ENCODE results near the gene FUNDC1.

FUNDC1 gene

DNA sequence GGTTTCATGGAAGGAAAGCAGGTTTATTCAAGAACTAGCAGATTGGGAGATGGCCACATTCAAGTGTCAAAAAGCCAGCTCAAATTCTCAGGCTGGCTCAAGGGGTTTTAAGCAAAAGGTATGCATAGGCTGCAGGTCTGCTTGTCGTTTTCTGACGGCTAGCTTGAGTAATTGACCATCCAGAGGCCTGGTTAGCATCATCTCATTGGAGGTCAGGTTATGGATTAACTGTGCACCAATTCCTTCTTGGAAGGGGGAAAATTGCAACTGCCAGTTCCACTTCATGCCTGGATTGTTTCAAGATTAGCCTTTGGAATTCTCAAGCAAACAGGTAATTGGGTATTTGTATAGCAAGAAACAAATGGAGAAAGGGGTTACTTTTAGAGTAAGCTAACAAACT is 62.1 kb downstream of the FUNDC1 start:
- Histone ChIP-seq H3K36me3 (replicated peaks; ENCODE audit: low read depth, low read length) (no peaks in the 10 kb centered on the region), H3K4me3 (ENCODE audit: low read length) (no peak overlapping the region), H3K27me3 (ENCODE audit: low read depth, low read length) (no peaks in the 10 kb centered on the region), H2AFZ (ENCODE audit: low read depth, low read length) (no peak overlapping the region), H3K27ac (ENCODE audit: low read length) (no peak overlapping the region), H3K4me1 (ENCODE audit: low read length) (no peaks in the 10 kb centered on the region), H3K9me3 (ENCODE audit: insufficient read depth, low read length) (no peaks in the 10 kb centered on the region), H4K20me1 (ENCODE audit: insufficient read depth, low read length) (no peaks in the 10 kb centered on the region), H3K9ac (ENCODE audit: low read length) (no peak overlapping the region), H3K4me2 (ENCODE audit: low read length) (no peak overlapping the region), H3K79me2 (ENCODE audit: low read length) (no peaks in the 10 kb centered on the region)
- TF ChIP-seq, protein P1, sequence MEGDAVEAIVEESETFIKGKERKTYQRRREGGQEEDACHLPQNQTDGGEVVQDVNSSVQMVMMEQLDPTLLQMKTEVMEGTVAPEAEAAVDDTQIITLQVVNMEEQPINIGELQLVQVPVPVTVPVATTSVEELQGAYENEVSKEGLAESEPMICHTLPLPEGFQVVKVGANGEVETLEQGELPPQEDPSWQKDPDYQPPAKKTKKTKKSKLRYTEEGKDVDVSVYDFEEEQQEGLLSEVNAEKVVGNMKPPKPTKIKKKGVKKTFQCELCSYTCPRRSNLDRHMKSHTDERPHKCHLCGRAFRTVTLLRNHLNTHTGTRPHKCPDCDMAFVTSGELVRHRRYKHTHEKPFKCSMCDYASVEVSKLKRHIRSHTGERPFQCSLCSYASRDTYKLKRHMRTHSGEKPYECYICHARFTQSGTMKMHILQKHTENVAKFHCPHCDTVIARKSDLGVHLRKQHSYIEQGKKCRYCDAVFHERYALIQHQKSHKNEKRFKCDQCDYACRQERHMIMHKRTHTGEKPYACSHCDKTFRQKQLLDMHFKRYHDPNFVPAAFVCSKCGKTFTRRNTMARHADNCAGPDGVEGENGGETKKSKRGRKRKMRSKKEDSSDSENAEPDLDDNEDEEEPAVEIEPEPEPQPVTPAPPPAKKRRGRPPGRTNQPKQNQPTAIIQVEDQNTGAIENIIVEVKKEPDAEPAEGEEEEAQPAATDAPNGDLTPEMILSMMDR (IDR thresholded peaks at IDR 0.05; ENCODE audit: low read depth, low read length): no peak
- TF ChIP-seq EZH2phosphoT487 (IDR thresholded peaks at IDR 0.05; ENCODE audit: low read depth): no peak

- Histone ChIP-seq H3K9ac (ENCODE audit: low read length) (no peak overlapping the region), H2AFZ (ENCODE audit: low read depth, low read length) (no peak overlapping the region), H3K27me3 (ENCODE audit: low read depth, low read length) (no peaks in the 10 kb centered on the region), H3K9me3 (ENCODE audit: insufficient read depth, low read length) (no peaks in the 10 kb centered on the region), H3K4me3 (ENCODE audit: low read length) (no peak overlapping the region), H3K36me3 (replicated peaks; ENCODE audit: low read depth, low read length) (no peaks in the 10 kb centered on the region), H3K4me1 (ENCODE audit: low read length) (no peaks in the 10 kb centered on the region), H4K20me1 (ENCODE audit: insufficient read depth, low read length) (no peaks in the 10 kb centered on the region), H3K4me2 (ENCODE audit: low read length) (no peak overlapping the region), H3K27ac (ENCODE audit: low read length) (no peak overlapping the region), H3K79me2 (ENCODE audit: low read length) (no peaks in the 10 kb centered on the region)
- no peak for TF ChIP-seq EZH2phosphoT487 (IDR thresholded peaks at IDR 0.05; ENCODE audit: low read depth)
- TF ChIP-seq, protein P1 (IDR thresholded peaks at IDR 0.05; ENCODE audit: low read depth, low read length): no peak
Measured at GRCh38 chrX:44474410-44474809, 68.2 kb downstream of the FUNDC1 start.

Data from OCI-LY3 (cell line).